AG08395 (cell line): ENCODE results near the gene GPR12.

Source experiments
- DNase-seq: peaks from one replicate; pipeline ENCODE4 v3.0.0; 2012; ENCODE audit warnings: mixed read lengths, low spot score

The GPR12 gene, protein sequence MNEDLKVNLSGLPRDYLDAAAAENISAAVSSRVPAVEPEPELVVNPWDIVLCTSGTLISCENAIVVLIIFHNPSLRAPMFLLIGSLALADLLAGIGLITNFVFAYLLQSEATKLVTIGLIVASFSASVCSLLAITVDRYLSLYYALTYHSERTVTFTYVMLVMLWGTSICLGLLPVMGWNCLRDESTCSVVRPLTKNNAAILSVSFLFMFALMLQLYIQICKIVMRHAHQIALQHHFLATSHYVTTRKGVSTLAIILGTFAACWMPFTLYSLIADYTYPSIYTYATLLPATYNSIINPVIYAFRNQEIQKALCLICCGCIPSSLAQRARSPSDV

GRCh38 chr13:26759907-26760831 lies at the start of gene GPR12:
Gene GPR12, minus strand, starts transcription at chr13:26760786. Its CDS starts 959 bp downstream, at chr13:26759827.
- peak; percentile 10 for DNase-seq

- DNase-seq: no peak
These were observed 49.5 kb upstream of the GPR12 start for GRCh38 chr13:26810095-26810494.

GRCh38 chr13:26806891-26807290 lies 46.3 kb upstream of the GPR12 start:
- DNase-seq: no peak

- DNase-seq: no peak
These were observed 27.4 kb upstream of the GPR12 start for GRCh38 chr13:26787961-26788360.

DNA sequence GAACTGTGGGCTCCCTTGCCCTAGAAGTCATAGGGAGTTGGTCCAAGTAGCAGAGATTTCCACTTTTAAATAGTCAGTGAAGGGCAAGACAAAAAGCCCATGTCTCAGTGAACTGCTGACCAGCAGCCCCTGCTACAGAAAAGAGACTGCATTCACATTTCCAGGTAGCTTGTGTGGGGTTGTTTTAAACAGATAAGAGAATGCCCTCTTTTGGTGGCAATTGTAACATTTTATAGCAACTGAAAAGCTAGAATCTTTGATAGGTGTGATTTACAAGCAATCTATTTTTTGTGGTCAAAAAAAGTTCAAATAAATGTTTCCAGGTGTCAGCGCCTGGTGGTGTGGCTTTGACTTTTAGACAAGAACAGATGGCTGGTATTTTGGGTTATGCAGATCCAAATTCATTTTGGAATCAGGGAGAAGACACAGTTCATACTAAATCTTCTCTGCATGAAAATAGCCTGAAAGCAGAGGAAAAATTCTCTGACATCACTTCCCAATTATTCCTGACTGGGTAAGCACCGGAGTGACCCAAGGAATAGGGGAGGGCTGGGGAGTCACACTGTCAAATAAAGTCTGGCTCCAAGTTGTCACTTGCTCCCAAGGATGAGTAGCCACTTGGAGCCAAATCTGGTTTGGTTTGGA lies 26.2 kb upstream of the GPR12 start:
- DNase-seq: no peak

GRCh38 chr13:26785838-26786630 lies 25.4 kb upstream of the GPR12 start:
- no peak for DNase-seq

DNA sequence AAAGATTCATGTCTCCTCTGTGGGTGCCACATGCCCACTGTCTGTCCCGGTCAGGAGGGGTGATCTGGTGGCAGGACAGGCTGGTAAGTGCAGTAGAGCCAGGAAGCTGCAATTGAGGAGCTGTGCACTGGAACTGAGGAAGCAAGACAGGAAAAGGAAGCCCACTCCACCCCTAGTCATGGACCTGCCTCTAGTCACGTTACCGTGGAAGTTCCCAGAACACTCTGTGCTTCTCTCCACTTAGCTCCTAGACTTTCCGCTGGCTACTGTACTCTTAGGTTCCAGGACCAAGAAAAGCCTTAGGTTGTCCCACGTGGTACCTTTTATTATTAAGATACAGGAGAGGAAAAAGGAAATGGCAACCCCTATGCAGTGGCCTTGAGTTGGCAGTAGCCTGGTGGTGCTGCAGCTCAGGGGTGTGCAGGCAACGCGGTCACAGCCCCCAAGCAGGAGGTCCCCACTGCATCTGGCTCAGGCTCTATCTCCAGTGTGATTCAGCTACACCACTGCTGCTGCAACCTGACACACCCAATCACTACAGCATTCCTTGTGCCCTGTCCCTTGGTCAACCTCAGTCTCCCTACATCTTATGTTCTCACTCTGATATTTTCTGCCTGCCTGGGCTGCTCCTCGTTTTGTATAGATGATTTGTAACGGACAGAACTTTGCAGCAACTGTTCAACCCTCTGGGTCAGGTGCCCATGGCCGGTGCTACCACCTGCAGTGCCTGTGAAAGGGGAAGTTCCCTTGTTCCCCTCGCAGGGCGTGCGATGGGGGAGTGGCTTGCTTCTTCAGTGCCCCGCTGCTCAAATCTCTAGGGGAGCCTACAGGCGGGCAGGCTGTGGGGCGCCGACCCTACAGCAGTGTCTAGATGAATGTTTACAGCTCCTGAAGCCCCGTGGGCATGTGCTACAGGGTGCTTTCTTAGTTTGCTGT lies 24.4 kb upstream of the GPR12 start:
- no peak for DNase-seq

DNA sequence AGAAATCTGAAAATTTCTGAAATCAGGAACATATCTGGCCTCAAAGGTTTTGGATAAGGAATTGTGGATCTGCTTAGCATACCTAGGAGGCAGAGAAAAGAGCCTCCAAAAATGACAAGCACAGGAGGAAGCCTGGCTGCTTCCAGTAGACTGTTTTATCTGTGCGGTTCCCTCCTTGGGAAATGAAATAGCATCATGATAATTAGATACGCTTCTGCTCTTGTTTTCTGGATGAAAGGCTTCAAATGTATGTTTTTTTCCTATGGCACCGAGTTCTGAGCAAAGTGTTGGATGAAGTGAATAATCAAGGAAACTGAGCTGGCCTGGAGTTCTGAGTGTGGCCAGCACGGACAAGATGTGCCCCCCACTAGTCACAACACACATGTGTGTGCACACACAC lies 19.8 kb upstream of the GPR12 start:
- no peak for DNase-seq

- DNase-seq: no peak
These were observed 18.7 kb upstream of the GPR12 start for GRCh38 chr13:26779321-26779720.

- DNase-seq: no peak
These were observed 11.9 kb upstream of the GPR12 start for GRCh38 chr13:26772531-26772930.

DNA sequence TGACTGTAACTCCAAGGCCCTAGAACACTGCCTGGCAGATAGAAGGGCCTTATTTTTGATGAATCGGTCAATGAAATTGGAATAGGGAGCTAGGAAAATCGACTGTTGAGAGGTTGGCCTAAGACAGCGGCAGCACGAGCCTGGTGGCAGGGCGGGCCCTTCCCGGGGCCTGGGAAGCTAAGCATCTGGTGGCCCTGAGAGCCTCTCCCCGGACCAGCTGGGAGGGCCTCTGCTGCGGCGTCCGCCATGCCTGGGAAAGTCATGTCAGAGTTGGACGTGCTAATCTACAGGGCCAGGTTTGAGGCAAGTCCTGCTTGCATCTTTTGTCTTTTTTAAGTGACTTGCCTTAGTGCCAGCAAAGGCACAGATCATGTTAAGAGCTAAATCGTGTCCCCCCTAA lies 11.2 kb upstream of the GPR12 start:
- DNase-seq: no peak

DNA sequence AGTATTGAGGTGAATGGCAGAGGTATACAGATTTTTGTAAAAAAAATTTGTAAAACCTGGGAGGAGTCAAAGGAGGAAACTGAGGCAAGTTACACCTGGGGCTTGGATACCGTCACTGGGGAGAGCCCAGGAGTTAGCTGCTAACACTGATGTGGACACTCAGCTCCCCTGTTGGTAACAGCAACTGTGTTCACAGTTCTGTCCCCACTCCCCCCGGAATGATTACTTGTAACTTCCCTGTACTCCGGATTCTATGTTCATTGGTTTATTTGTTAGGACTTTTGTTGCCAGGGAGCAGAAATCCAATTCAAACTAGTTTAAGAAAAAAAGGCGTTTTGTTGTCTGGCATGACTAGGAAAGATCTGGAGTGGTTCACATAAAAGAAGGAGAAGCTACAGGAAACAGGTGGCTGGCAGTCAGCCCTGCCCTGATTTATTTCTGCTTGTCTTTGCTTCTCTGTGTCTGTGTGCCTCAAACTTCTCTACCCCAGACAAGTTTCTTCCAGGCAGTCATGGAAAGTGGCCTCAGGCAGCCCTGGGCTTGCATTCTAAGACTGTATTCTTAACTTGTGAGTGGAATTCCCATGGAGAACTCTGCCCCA lies 2.3 kb upstream of the GPR12 start:
- DNase-seq: no peak

DNA sequence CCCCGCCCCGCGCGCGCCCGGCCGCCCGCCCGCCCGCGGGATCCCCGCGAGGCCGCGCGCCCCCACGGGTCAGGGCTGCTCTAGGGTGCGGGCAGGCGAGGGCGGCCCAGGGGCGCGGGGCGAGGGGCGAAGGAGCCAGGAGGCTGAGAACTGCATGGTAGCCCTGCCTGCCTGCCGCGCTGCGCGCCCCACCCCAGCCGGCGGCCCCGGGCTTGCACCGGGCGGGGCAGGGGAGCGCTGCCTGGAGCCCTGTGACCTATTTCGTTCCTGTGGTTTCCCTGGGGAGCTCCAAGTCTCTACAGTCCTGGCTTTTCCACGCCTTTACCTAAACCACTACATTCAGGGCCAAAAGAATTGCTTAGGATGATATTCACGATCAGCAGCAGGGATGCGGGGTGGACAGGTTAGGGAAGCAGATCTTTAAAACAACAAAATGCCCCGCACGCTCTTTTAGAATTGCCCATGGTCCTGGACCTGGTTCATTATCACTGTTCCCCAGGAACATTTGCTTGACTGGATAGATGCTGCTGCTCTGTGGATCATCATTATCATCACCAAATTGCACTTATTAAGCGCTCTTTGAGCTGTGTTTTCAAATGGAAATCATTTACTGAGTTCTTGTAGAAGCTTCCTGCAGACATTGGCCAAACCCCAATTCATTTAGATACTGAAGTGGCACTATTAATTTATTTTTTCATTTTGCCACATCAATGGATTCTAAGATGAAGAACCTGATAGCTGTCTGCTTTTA lies 421 bp upstream of the GPR12 start:
- no peak for DNase-seq

DNA sequence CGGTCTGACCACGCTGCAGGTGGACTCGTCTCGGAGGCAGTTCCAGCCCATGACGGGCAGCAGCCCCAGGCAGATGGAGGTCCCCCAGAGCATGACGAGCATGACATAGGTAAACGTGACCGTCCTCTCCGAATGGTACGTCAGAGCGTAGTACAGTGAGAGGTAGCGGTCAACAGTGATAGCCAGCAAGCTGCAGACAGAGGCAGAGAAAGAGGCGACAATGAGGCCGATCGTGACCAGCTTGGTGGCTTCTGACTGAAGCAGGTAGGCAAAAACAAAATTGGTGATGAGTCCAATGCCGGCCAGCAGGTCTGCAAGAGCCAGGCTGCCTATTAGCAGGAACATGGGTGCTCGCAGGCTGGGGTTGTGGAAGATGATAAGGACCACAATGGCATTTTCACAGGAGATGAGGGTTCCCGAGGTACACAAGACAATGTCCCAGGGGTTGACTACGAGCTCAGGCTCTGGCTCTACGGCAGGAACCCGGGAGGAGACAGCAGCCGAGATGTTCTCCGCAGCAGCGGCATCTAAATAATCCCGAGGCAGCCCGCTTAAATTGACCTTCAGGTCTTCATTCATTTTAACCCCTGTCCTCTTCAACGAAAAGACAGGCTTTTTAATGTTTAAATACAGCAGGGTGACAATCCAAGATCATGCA lies 1.2 kb downstream of the GPR12 start:
- no peak for DNase-seq

DNA sequence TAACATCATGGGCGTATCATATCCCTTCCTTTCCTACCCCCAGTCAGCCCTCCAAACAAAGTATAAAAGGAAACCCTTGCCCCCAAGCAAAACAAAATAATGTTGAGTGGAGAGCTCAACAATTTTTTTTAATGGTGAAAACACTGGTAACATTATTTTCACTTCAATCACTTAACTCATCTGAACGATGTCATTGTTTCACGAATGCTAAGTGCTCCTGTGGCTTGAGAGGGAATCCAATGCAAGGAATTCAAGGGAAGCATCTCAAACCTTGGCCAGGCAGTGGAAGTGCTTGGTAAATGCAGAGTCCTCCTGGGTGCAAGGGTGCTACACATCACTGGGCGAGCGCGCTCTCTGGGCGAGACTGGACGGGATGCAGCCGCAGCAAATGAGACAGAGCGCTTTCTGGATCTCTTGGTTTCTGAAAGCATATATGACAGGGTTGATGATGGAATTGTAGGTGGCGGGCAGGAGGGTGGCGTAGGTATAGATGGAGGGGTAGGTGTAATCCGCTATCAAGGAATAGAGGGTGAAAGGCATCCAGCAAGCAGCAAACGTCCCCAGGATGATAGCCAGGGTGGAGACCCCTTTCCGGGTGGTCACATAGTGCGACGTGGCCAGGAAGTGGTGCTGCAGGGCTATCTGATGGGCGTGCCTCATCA lies 2.0 kb downstream of the GPR12 start:
- no peak for DNase-seq

- DNase-seq: no peak
These were observed 3.6 kb downstream of the GPR12 start for GRCh38 chr13:26756961-26757360.

DNA sequence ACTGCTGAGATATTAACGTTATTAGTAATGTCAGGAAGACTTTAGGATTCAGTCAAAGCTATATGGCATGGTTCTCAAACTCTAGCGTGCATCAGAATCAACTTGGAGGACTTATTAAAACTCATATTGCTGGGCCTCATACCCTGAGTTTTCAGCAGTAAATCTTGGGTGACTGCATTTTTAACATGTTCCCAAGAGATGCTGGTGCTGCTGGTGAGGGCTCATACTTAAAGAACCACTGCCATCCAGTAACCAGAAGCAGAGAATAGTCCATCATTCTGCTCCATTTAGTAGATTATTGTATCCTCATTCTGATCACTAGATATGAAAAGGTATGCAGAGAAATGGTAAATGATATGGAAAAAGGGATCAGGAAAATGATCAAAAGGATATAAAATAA lies 7.9 kb downstream of the GPR12 start:
- no peak for DNase-seq

- DNase-seq: no peak
These were observed 10.7 kb downstream of the GPR12 start for GRCh38 chr13:26749905-26750304.

GRCh38 chr13:26749285-26749684 lies 11.3 kb downstream of the GPR12 start:
- no peak for DNase-seq
